ENCODE data around the gene BCOR. TPM values are rescaled to one million over a fixed set of nuclear protein-coding genes. Genes with fewer than 3 reads are reported as not detected.

The BCOR gene
- total RNA-seq, 1 experiment from 2014 or later = 21.8 TPM

DNA sequence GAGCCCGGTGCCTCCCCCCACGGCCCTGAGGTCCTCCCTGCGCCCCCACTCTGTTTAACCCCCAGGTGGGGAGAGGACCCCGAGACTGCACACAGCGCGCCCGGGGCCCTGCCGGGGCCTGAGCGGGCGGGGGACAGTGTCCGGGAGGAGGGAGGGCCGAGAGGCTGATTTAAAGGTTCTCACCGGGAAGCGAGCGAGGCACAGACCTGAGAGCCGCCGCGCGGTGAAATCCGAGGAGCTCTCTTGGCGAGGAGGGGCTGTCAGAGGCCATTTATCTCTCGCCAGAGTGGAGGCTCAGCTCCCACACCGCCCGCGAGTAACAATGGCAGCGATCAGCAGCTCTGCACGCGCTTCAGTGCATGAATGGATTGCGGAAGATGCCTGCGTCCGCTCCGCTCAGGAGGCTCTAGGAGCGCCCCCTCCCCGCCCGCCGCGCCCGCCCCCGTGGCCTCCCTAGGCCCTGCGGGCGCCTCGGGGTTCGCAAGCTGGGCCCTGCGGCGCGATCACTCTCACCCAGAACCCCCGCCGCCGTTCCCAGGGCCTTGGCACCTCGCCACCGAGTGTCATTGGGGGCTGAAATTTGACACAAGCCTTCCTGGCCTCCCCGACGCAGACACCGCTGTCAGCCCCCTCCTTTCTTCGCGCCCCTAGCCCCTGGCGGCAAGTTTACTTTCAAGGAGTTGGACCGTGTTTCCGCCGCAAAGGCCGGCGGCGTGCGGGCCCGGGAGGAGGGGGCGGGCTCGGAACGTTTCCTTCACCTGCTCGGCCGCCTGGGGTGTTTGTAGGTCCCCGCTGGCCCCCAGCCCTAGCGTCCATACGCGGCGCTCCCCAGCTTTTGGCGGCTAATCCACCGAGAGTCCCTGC, 48.7 kb upstream of the BCOR start:
- TF ChIP-seq EZH2phosphoT487 (IDR thresholded peaks at IDR 0.05; ENCODE audit: borderline replicate concordance, low read length) = no peak
- TF ChIP-seq, protein P1, sequence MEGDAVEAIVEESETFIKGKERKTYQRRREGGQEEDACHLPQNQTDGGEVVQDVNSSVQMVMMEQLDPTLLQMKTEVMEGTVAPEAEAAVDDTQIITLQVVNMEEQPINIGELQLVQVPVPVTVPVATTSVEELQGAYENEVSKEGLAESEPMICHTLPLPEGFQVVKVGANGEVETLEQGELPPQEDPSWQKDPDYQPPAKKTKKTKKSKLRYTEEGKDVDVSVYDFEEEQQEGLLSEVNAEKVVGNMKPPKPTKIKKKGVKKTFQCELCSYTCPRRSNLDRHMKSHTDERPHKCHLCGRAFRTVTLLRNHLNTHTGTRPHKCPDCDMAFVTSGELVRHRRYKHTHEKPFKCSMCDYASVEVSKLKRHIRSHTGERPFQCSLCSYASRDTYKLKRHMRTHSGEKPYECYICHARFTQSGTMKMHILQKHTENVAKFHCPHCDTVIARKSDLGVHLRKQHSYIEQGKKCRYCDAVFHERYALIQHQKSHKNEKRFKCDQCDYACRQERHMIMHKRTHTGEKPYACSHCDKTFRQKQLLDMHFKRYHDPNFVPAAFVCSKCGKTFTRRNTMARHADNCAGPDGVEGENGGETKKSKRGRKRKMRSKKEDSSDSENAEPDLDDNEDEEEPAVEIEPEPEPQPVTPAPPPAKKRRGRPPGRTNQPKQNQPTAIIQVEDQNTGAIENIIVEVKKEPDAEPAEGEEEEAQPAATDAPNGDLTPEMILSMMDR (conservative IDR thresholded peaks at IDR 0.05; ENCODE audit: low read depth, low read length) = no peak
- no peak for TF ChIP-seq EZH2 (IDR thresholded peaks at IDR 0.05; ENCODE audit: low read length, unreplicated experiment)
- peak overlapping the region; percentile 96 for H3K4me2 ChIP-seq (ENCODE audit: low read length)
- CTCF ChIA-PET = no interaction called here
- DNase-seq = peak; percentile 24
- peak overlapping the region; percentile 86 for H2AFZ ChIP-seq (ENCODE audit: low read length)
- H3K4me1 ChIP-seq (ENCODE audit: insufficient read depth, low read length) = peaks cover 30% of the 10 kb centered on the region
- H3K36me3 ChIP-seq (ENCODE audit: low read depth, low read length) = no peaks in the 10 kb centered on the region
- no peak overlapping the region for H3K27ac ChIP-seq (ENCODE audit: low read length)
- no peaks in the 10 kb centered on the region for H3F3A ChIP-seq (ENCODE audit: low read length, unreplicated experiment)
- no peaks in the 10 kb centered on the region for H4K20me1 ChIP-seq (ENCODE audit: low read length)
- H3K9me3 ChIP-seq (ENCODE audit: low read length) = no peaks in the 10 kb centered on the region
- H3K27me3 ChIP-seq (ENCODE audit: low read length) = no peaks in the 10 kb centered on the region
- no TSS peak for BruUV-seq (replicated peaks)
- peak overlapping the region; percentile 77 for H3K4me3 ChIP-seq (ENCODE audit: low read length)
- POLR2A ChIA-PET (ENCODE audit: unreplicated experiment) = no interaction called here
- H3K9me2 ChIP-seq (replicated peaks; ENCODE audit: low read length) = no peaks in the 10 kb centered on the region
- no peaks in the 10 kb centered on the region for H3K79me2 ChIP-seq (ENCODE audit: low read length)
- intact Hi-C loops (cut with micrococcal nuclease) = no loop called here
- peak overlapping the region; percentile 63 for H3K9ac ChIP-seq (ENCODE audit: low read length)
- peak; percentile 25 for ATAC-seq

DNA sequence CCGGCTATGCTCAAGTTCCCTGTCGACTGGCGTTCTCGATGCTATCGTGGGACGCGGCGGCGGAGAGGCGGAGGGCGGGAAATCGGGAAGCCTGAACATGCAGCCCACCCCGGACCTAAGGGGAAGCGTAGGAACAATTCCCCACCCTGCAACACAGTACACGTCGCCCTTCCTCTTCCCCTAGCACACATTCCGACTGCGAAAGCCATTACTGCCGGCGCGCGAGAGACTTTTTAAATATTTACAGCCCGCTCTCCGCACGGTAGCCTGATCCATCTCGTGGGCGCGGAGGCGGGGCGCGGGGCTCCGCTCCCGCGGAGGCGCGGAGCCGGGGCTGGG, 48.1 kb upstream of the BCOR start:
- Histone ChIP-seq H3K9me2 (replicated peaks; ENCODE audit: low read length) (no peaks in the 10 kb centered on the region), H3K27ac (ENCODE audit: low read length) (no peak overlapping the region), H3K27me3 (ENCODE audit: low read length) (no peaks in the 10 kb centered on the region), H3K4me2 (ENCODE audit: low read length) (peak overlapping the region; percentile 96), H3K9me3 (ENCODE audit: low read length) (no peaks in the 10 kb centered on the region), H3K4me1 (ENCODE audit: insufficient read depth, low read length) (peaks cover 27% of the 10 kb centered on the region), H3K79me2 (ENCODE audit: low read length) (no peaks in the 10 kb centered on the region), H3K4me3 (ENCODE audit: low read length) (peak overlapping the region; percentile 77), H4K20me1 (ENCODE audit: low read length) (no peaks in the 10 kb centered on the region), H3K9ac (ENCODE audit: low read length) (peak overlapping the region; percentile 63), H3F3A (ENCODE audit: low read length, unreplicated experiment) (no peaks in the 10 kb centered on the region), H3K36me3 (ENCODE audit: low read depth, low read length) (no peaks in the 10 kb centered on the region), H2AFZ (ENCODE audit: low read length) (peak overlapping the region; percentile 86)
- POLR2A ChIA-PET (ENCODE audit: unreplicated experiment) = no interaction called here
- no TSS peak for BruUV-seq (replicated peaks)
- intact Hi-C loops (cut with micrococcal nuclease) = no loop called here
- no peak for DNase-seq
- peak; percentile 17 for ATAC-seq
- TF ChIP-seq EZH2 (IDR thresholded peaks at IDR 0.05; ENCODE audit: low read length, unreplicated experiment) (no peak), EZH2phosphoT487 (IDR thresholded peaks at IDR 0.05; ENCODE audit: borderline replicate concordance, low read length) (no peak)
- TF ChIP-seq, protein P1 (conservative IDR thresholded peaks at IDR 0.05; ENCODE audit: low read depth, low read length) = no peak
- CTCF ChIA-PET = no interaction called here
